ENCODE results near the gene OPALIN. TPM values are rescaled to one million over a fixed set of nuclear protein-coding genes. Genes with fewer than 3 reads are reported as not detected.
A peak's percentile ranks its signal among the peaks of the same experiment; 100 is the strongest.

Gene OPALIN
- total RNA-seq, 1 experiment from 2014 or later = not detected

DNA sequence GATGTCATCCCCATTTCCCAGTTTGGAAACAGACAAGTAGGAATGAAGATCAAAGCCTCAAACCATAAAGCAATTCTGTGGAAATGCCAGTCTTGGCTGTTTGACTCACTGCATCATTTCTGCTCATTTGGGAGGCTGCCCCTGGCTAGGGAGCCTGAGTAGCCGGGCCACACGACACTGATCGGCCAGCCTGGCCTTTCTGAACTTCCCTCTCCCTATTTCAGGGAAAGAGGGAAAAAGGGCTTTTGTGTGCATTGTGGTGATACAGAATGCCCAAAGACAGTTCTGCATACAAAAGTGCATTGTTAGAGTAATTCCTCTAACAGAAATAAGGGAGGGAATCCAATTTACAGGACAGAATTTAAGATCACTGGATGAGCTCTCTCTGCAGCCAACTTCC is 41.7 kb upstream of the OPALIN start:
- no peak for DNase-seq (ENCODE audit: low spot score)
- ChIA-PET POLR2A (ENCODE audit: low non-redundant PET) (no interaction called here), CTCF (no interaction called here)
- Histone ChIP-seq H3K4me1 (ENCODE audit: insufficient read depth, low read length, poor library complexity, severe bottlenecking) (peaks cover 12% of the 10 kb centered on the region), H3K4me3 (ENCODE audit: low read depth, low read length, poor library complexity, severe bottlenecking) (no peak overlapping the region), H3K36me3 (ENCODE audit: insufficient read depth, low read length, poor library complexity, severe bottlenecking) (no peaks in the 10 kb centered on the region), H3K27ac (ENCODE audit: low read depth, low read length, poor library complexity, severe bottlenecking) (no peak overlapping the region), H3K9me3 (ENCODE audit: low read depth, low read length, poor library complexity, severe bottlenecking) (no peaks in the 10 kb centered on the region), H3K27me3 (replicated peaks; ENCODE audit: insufficient read depth, low read depth, low read length, poor library complexity) (peaks cover 34% of the 10 kb centered on the region)
- intact Hi-C loops (cut with micrococcal nuclease; ENCODE audit: unreplicated experiment) = no loop called here
- BruUV-seq (replicated peaks) = no TSS peak
- TF ChIP-seq, protein P1, sequence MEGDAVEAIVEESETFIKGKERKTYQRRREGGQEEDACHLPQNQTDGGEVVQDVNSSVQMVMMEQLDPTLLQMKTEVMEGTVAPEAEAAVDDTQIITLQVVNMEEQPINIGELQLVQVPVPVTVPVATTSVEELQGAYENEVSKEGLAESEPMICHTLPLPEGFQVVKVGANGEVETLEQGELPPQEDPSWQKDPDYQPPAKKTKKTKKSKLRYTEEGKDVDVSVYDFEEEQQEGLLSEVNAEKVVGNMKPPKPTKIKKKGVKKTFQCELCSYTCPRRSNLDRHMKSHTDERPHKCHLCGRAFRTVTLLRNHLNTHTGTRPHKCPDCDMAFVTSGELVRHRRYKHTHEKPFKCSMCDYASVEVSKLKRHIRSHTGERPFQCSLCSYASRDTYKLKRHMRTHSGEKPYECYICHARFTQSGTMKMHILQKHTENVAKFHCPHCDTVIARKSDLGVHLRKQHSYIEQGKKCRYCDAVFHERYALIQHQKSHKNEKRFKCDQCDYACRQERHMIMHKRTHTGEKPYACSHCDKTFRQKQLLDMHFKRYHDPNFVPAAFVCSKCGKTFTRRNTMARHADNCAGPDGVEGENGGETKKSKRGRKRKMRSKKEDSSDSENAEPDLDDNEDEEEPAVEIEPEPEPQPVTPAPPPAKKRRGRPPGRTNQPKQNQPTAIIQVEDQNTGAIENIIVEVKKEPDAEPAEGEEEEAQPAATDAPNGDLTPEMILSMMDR (conservative IDR thresholded peaks at IDR 0.05; ENCODE audit: low read depth, low read length) = no peak
- no peak for TF ChIP-seq EZH2 (IDR thresholded peaks at IDR 0.05; ENCODE audit: borderline replicate concordance, low read depth, low read length, poor library complexity, severe bottlenecking)

DNA sequence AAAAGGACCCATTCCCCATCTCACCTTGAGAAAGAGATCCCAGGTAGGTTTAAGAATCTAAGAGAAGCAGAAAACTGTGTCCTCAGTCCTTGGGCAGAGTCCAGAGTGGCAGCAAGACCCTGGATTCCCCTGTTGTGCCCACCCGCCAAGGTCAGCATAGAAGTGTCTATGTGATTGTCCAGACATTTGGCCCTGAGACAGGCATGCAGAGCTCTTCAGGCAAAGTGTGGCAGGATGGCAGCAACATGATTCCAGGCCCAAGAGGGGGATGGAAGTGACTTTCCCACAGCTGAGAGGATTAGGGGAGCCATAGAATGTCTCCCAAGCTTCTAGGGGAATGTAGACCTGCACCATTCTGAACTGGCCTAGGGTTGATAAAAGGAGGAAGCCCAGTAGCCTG is 39.1 kb upstream of the OPALIN start:
- no peak overlapping the region for H3K4me3 ChIP-seq (ENCODE audit: low read depth, low read length, poor library complexity, severe bottlenecking)
- no peaks in the 10 kb centered on the region for H3K36me3 ChIP-seq (ENCODE audit: insufficient read depth, low read length, poor library complexity, severe bottlenecking)
- BruUV-seq (replicated peaks) = no TSS peak
- peaks cover 12% of the 10 kb centered on the region for H3K4me1 ChIP-seq (ENCODE audit: insufficient read depth, low read length, poor library complexity, severe bottlenecking)
- no peak for DNase-seq (ENCODE audit: low spot score)
- peaks cover 38% of the 10 kb centered on the region for H3K27me3 ChIP-seq (replicated peaks; ENCODE audit: insufficient read depth, low read depth, low read length, poor library complexity)
- CTCF ChIA-PET = no interaction called here
- H3K27ac ChIP-seq (ENCODE audit: low read depth, low read length, poor library complexity, severe bottlenecking) = no peak overlapping the region
- POLR2A ChIA-PET (ENCODE audit: low non-redundant PET) = no interaction called here
- intact Hi-C loops (cut with micrococcal nuclease; ENCODE audit: unreplicated experiment) = loop anchor here (2.0 to 5.0 kb wide), 4 partner anchors 74 to 629 kb away; no protein-coding TSS in a partner anchor
- H3K9me3 ChIP-seq (ENCODE audit: low read depth, low read length, poor library complexity, severe bottlenecking) = no peaks in the 10 kb centered on the region
- TF ChIP-seq EZH2 (IDR thresholded peaks at IDR 0.05; ENCODE audit: borderline replicate concordance, low read depth, low read length, poor library complexity, severe bottlenecking) = no peak
- TF ChIP-seq, protein P1 (conservative IDR thresholded peaks at IDR 0.05; ENCODE audit: low read depth, low read length) = no peak

DNA sequence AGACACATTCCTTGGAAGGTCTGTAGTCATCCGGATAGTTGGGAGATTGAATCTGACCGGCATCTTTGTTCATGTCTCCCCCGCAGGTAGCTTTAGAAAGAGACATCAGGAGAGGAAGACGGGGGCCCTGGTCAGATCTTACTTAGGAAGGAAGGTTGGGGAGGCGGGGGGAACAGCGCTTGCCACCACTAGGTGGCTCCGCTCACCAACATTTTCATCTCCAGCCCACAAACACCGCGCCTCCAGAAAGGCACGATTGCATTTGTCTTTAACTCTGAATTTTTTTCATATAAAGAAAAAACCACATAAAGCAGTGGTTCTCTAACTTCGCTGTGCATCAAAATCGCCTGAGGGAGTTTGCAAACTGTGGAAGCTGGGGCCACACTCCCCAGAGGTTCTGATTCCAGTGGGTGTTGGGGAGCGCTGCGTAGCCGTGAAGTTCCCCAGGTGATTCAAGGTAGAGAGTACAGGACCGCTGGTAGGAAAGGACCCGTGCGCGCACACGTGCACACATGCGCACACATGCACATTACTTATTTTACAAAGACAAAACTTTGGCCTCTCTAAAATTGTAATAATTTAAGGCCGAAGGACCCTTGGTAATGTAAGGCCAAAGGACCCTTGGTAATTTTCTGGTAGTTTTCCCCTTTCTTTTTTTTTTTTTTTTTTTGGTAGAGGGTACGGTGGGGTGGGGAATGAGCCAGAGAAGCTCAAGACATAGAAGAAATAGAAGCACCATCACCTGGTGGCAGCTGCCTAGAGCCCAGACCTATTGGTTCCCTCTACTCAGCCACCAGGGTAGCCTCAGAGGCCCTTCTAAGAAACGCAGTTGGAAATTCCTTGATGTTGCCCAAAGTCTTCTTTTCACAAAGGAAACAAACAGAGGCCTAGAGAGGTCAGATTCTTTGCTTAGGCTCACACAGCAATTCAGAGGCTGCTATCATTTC is 37.4 kb upstream of the OPALIN start:
- no TSS peak for BruUV-seq (replicated peaks)
- Histone ChIP-seq H3K27ac (ENCODE audit: low read depth, low read length, poor library complexity, severe bottlenecking) (no peak overlapping the region), H3K9me3 (ENCODE audit: low read depth, low read length, poor library complexity, severe bottlenecking) (no peaks in the 10 kb centered on the region), H3K36me3 (ENCODE audit: insufficient read depth, low read length, poor library complexity, severe bottlenecking) (no peaks in the 10 kb centered on the region), H3K27me3 (replicated peaks; ENCODE audit: insufficient read depth, low read depth, low read length, poor library complexity) (peaks cover 28% of the 10 kb centered on the region), H3K4me1 (ENCODE audit: insufficient read depth, low read length, poor library complexity, severe bottlenecking) (peaks cover 9% of the 10 kb centered on the region), H3K4me3 (ENCODE audit: low read depth, low read length, poor library complexity, severe bottlenecking) (no peak overlapping the region)
- intact Hi-C loops (cut with micrococcal nuclease; ENCODE audit: unreplicated experiment) = loop anchor here (1.0 to 5.0 kb wide), 5 partner anchors 76 to 631 kb away; no protein-coding TSS in a partner anchor
- CTCF ChIA-PET = interaction anchor here (1.0 kb wide), 1 partner anchor 629 kb away, joined by 4 read pairs; no protein-coding TSS in a partner anchor
- no peak for TF ChIP-seq EZH2 (IDR thresholded peaks at IDR 0.05; ENCODE audit: borderline replicate concordance, low read depth, low read length, poor library complexity, severe bottlenecking)
- TF ChIP-seq, protein P1 (conservative IDR thresholded peaks at IDR 0.05; ENCODE audit: low read depth, low read length) = peak; percentile 91
- POLR2A ChIA-PET (ENCODE audit: low non-redundant PET) = no interaction called here
- peak; percentile 75 for DNase-seq (ENCODE audit: low spot score)
